HG03135 (cell line): ENCODE results near the gene SH3BP5.

Experiments
- ATAC-seq: cut with Tn5 transposase; IDR thresholded peaks from one replicate; pipeline ENCODE4 v1.9.1; 2021; ENCODE audit warnings: mild to moderate bottlenecking, moderate library complexity; ENCODE audit not compliant: unreplicated experiment

The SH3BP5 gene

DNA sequence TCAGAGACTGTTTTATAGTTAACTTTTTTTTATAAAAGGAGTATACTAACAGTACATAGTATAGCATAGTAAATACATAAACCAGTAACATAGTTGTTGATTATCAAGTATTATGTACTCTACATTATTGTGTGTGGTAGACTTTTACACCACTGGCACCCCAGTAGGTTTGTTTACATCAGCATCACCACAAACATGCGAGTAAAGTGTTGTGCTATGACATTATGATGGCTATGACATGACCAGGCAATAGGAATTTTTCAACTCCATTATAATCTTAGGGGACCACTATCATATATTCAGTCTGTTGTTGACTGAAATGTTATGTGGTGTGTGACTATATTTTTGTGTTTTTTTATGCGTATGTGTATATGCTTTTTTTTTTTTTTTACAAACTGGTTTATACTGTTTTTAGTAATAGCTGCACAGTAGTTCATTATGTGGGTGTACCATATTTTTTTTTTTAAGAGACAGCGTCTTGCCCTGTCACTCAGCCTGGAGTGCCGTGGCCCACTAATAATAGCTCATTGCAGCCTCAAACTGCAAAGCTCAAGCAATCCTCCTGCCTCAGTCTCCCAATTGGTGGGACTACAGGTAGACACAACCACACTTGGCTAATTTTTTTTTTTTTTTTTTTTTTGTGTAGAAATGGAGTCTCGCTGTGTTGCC is 124.4 kb downstream of the SH3BP5 start:
- no peak for ATAC-seq

DNA sequence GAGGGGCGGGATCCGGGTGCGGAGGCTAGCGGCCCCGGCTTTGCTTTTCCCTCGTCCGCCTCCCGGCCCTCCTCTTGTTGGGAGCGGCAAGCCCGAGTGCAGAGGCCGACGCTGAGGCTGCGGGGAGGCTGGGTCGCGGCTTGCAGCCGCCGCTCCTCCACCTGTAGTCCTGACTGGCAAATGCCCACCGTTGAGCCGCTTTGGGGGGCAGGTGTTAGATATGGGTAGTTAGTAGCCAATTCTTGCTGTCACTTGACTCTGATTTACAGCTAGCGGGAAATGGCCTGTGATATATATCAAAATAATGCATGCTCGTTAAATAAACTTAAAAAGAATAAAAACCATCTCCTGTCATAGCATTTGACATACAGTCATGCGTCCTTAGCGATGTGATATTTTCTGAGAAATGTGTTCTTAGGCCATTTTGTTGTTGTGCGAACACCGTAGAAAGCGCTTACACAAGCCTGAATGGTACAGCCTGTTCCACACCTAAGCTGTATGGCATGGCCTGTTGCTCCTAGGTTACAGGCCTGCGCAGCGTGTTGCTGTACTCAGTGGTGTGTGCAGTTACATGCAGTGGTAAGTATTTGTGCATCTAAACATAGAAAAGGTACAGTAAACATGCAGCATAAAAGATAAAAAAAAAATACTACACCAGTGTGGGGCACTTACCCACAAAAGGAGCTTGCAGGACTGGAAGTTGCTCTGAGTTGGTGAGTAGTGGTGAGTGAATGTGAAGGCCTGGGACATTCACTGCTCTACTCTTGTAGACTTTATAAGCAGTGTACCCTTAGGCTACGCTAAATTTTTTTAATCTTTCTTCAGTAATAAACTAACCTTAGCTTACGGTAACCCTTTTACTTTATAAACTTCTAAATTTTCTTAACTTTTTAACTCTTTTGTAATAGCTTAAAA is 125.5 kb downstream of the SH3BP5 start:
- ATAC-seq = no peak

DNA sequence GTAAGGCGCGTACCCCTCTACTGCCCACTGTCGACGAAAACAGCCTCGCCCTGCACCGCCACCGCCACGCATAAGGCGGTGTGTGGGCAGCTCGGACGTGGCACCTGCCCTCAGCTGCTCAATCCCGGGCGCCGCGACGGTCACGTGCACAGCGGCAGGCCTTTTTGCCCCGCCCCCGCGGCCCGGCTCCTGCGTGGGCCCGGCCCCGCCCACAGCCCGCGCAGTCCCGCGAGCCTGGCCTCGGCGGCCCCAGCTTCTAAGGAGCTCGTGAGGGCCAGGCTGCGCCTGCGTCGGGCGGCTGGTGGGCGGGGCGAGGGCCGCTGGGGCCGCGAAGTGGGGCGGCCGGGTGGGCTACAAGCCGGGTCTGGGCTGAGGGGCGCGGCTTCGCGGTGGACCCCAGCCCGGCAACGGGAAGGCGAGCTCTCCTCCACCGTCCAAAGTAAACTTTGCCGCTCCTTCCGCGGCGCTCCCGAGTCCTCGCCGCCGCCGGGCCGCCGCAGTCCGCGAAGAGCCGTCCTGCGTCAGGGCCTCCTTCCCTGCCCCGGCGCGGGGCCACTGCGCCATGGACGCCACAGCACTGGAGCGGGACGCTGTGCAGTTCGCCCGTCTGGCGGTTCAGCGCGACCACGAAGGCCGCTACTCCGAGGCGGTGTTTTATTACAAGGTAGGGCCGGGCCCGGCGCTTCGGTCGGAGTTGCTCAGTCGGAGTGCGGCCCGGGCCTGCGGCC is 126.3 kb downstream of the SH3BP5 start, which contains the start of gene CAPN7:
Gene CAPN7 (plus strand): TSS at position 313 of the 728 bp plus-strand sequence. CDS start 250 bp downstream, at position 563.
- ATAC-seq = peak; percentile 88

DNA sequence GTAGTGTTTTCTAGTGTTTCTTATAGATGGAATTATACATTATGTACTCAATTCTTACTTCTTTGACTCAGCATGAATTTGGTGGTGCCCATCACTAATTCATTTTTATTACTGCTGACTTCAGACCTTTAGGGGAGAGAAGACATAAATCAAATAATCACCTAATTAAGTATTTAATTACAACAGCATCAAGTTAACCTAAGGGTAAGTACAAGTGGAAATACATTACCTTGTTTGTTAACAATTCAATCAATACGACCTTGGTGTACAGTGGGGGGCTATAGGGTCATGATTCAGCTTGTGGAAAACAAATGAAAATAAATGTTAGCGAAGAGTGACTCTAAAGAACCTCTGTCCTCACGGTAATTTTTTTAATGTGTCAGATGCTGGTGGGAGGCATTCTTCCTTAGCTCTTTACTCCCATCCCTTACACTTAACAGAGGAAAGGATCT is 126.9 kb downstream of the SH3BP5 start:
- ATAC-seq = no peak
